CD4-positive, alpha-beta T cell (primary cell): Measurements from ENCODE around the gene MAML2. TPM values are rescaled to one million over a fixed set of nuclear protein-coding genes. Genes with fewer than 3 reads are reported as not detected.
A peak's percentile ranks its signal among the peaks of the same experiment; 100 is the strongest.

Experiments used
- ATAC-seq: fragments of 200-7000 bp; cut with Tn5 transposase; one replicate; pipeline ENCODE4 v1.10.0; 2022; ENCODE audit warnings: mild to moderate bottlenecking; ENCODE audit not compliant: poor library complexity
- CTCF ChIA-PET: fragments of 350-600 bp; sonication (Branson Sonifier 250); formaldehyde crosslinking; loops from one replicate; lab custom pipeline; 2021; ENCODE audit warnings: antibody characterized with exemption, inconsistent platforms; lab: Charles Lee
- POLR2A ChIA-PET: fragments of 350-600 bp; sonication (Branson Sonifier 250); formaldehyde crosslinking; loops from one replicate; lab custom pipeline; 2021; ENCODE audit warnings: antibody characterized with exemption, inconsistent platforms; lab: Charles Lee
- DNase-seq, 14 experiments: peaks; one replicate each; pipeline ENCODE4 v3.0.0-alpha.2; 2013 to 2020; ENCODE audit warnings: mixed read lengths in 2 of 14
- H3K27ac ChIP-seq, 2 donors: one replicate each; pipeline versions ENCODE4 v1.5.1 to v1.7.0; 2013; ENCODE audit warnings: low read length in 2 of 2, low read depth in 1 of 2, mild to moderate bottlenecking in 1 of 2
- H3K27me3 ChIP-seq, 2 experiments: 1 replicate in 1 of 2; 2 replicates in 1 of 2; pipeline versions ENCODE4 v1.6.1 to v1.7.0; 2013; ENCODE audit warnings: low read length in 2 of 2, control low read depth in 1 of 2, mild to moderate bottlenecking in 1 of 2, moderate library complexity in 1 of 2; ENCODE audit not compliant: insufficient read depth in 2 of 2, control insufficient read depth in 1 of 2
- H3K36me3 ChIP-seq: one replicate; pipeline ENCODE4 v1.6.1; 2013; ENCODE audit warnings: low read length, control low read depth; ENCODE audit not compliant: insufficient read depth
- H3K4me1 ChIP-seq: one replicate; pipeline ENCODE4 v1.6.1; 2013; ENCODE audit warnings: low read length, control low read depth; ENCODE audit not compliant: insufficient read depth
- H3K4me3 ChIP-seq: one replicate; pipeline ENCODE4 v1.5.1; 2013; ENCODE audit warnings: mild to moderate bottlenecking, low read length, moderate library complexity
- H3K9me3 ChIP-seq, 2 experiments: 1 replicate in 1 of 2; 2 replicates in 1 of 2; pipeline versions ENCODE4 v1.6.1 to v1.7.0; 2013; ENCODE audit warnings: low read length in 2 of 2, mild to moderate bottlenecking in 2 of 2, control low read depth in 1 of 2, moderate library complexity in 1 of 2; ENCODE audit not compliant: control insufficient read depth in 1 of 2, insufficient read depth in 1 of 2
- H3K27ac Mint-ChIP-seq: one replicate; pipeline ENCODE4 v1.8.0; 2020; ENCODE audit warnings: mixed read lengths
- H3K27me3 Mint-ChIP-seq: one replicate; pipeline ENCODE4 v1.8.0; 2021; ENCODE audit warnings: mixed read lengths
- H3K36me3 Mint-ChIP-seq: one replicate; pipeline ENCODE4 v1.8.0; 2021; ENCODE audit warnings: low read depth, mixed read lengths
- H3K4me1 Mint-ChIP-seq: one replicate; pipeline ENCODE4 v1.8.0; 2021; ENCODE audit warnings: low read depth, mixed read lengths
- H3K4me3 Mint-ChIP-seq: one replicate; pipeline ENCODE4 v1.8.0; 2020; ENCODE audit warnings: mild to moderate bottlenecking, mixed read lengths
- H3K9me3 Mint-ChIP-seq: one replicate; pipeline ENCODE4 v1.8.0; 2020; ENCODE audit warnings: mixed read lengths
- CTCF ChIP-seq: fragments of 200-600 bp; IDR thresholded peaks from one replicate; pipeline ENCODE4 v1.8.0; 2022; ENCODE audit warnings: antibody characterized with exemption, mild to moderate bottlenecking
- intact Hi-C, 2 experiments: fragments of 100-400 bp; cut with DNase I in 1 of 2; cut with micrococcal nuclease in 1 of 2; formaldehyde crosslinking; loops; one replicate each; pipeline versions ENCODE4 v1.15.1 to v1.9.0; 2023 to 2025; cut with DNase I, micrococcal nuclease
- total RNA-seq, 174 experiments: library from RNA in 2 of 174; stranded (reverse) in 2 of 174; gene quantifications; one replicate each; pipeline ENCODE4 v1.2.3 and lab custom pipeline; 2021 to 2026

Gene MAML2
- total RNA-seq, 2 experiments from 2014 or later, result 58.8 to 59.8 TPM

GRCh38 chr11:96280444-96280843 is 62.6 kb downstream of the MAML2 start:
- Mint-ChIP-seq H3K27me3 (no peaks in the 10 kb centered on the region), H3K36me3 (peaks cover 52% of the 10 kb centered on the region), H3K27ac (peak overlapping the region; percentile 48), H3K4me3 (peak overlapping the region; percentile 30), H3K4me1 (peaks cover 87% of the 10 kb centered on the region), H3K9me3 (no peaks in the 10 kb centered on the region)
- intact Hi-C loops, result loop anchor here in 1 of 2 experiments (5.0 kb wide), 1 partner anchor 53 kb away; no protein-coding TSS in a partner anchor
- Histone ChIP-seq H3K4me1 (peaks cover 10% of the 10 kb centered on the region), H3K9me3 (no peaks in the 10 kb centered on the region), H3K36me3 (peaks cover 13% of the 10 kb centered on the region), H3K27me3 (no peaks in the 10 kb centered on the region), H3K27ac (no peak overlapping the region), H3K4me3 (no peak overlapping the region)
- no peak for TF ChIP-seq CTCF
- ChIA-PET CTCF (interaction anchor here (2.9 kb wide), 1 partner anchor 63 kb away, joined by 15 read pairs; the partner anchor contains the start of gene MAML2), POLR2A (interaction anchor here (1.0 to 3.2 kb wide), 3 partner anchors 10 to 61 kb away, joined by 3 to 13 read pairs (median 5); no protein-coding TSS in a partner anchor)
- DNase-seq (no peak), ATAC-seq (no peak)

- TF ChIP-seq CTCF, result no peak
Observed at GRCh38 chr11:96279896-96280290, 63.1 kb downstream of the MAML2 start.

GRCh38 chr11:96279018-96279895 is 63.7 kb downstream of the MAML2 start:
- intact Hi-C loops, result loop anchor here in 1 of 2 experiments (5.0 kb wide), 1 partner anchor 37 kb away; no protein-coding TSS in a partner anchor
- H3K9me3 Mint-ChIP-seq, result no peaks in the 10 kb centered on the region
- no peak for TF ChIP-seq CTCF
- no peak overlapping the region for H3K4me3 ChIP-seq
- peaks cover 44% of the 10 kb centered on the region for H3K36me3 Mint-ChIP-seq
- peaks cover 75% of the 10 kb centered on the region for H3K4me1 Mint-ChIP-seq
- ATAC-seq (peak; percentile 70), DNase-seq (peak in 1 of 14 experiments; percentile 42)
- no peak overlapping the region for H3K27ac ChIP-seq
- CTCF ChIA-PET, result interaction anchor here (1.4 to 2.9 kb wide), 2 partner anchors 27 to 64 kb away, joined by 3 to 15 read pairs; partner anchors contain the start of gene MAML2
- H3K9me3 ChIP-seq, result no peaks in the 10 kb centered on the region
- H3K36me3 ChIP-seq, result peaks cover 13% of the 10 kb centered on the region
- H3K27me3 Mint-ChIP-seq, result no peaks in the 10 kb centered on the region
- POLR2A ChIA-PET, result interaction anchor here (1.1 to 3.2 kb wide), 5 partner anchors 9 to 21 kb away, joined by 3 to 13 read pairs (median 4); no protein-coding TSS in a partner anchor
- peak overlapping the region; percentile 48 for H3K27ac Mint-ChIP-seq
- peaks cover 10% of the 10 kb centered on the region for H3K4me1 ChIP-seq
- peak overlapping the region; percentile 18 for H3K4me3 Mint-ChIP-seq
- no peaks in the 10 kb centered on the region for H3K27me3 ChIP-seq

More at GRCh38 chr11:96279896-96280290, 63.1 kb downstream of the MAML2 start:
- peaks cover 81% of the 10 kb centered on the region for H3K4me1 Mint-ChIP-seq
- peaks cover 46% of the 10 kb centered on the region for H3K36me3 Mint-ChIP-seq
- CTCF ChIA-PET, result interaction anchor here (2.9 kb wide), 1 partner anchor 63 kb away, joined by 15 read pairs; the partner anchor contains the start of gene MAML2
- Histone ChIP-seq H3K27ac (no peak overlapping the region), H3K4me3 (no peak overlapping the region), H3K36me3 (peaks cover 13% of the 10 kb centered on the region), H3K4me1 (peaks cover 10% of the 10 kb centered on the region), H3K9me3 (no peaks in the 10 kb centered on the region), H3K27me3 (no peaks in the 10 kb centered on the region)
- ATAC-seq, result no peak
- POLR2A ChIA-PET, result interaction anchor here (1.2 to 3.2 kb wide), 3 partner anchors 10 to 14 kb away, joined by 3 to 13 read pairs (median 5); no protein-coding TSS in a partner anchor
- H3K27ac Mint-ChIP-seq, result peak overlapping the region; percentile 48
- H3K4me3 Mint-ChIP-seq, result peak overlapping the region; percentile 9
- intact Hi-C loops, result loop anchor here (5.0 kb wide), 2 partner anchors 38 to 53 kb away; no protein-coding TSS in a partner anchor
- H3K27me3 Mint-ChIP-seq, result no peaks in the 10 kb centered on the region
- DNase-seq, result no peak
- H3K9me3 Mint-ChIP-seq, result no peaks in the 10 kb centered on the region
